SK-N-SH (cell line): Measurements from ENCODE around the gene RFXANK.

Experiments
- EP300 ChIP-seq, 2 experiments: IDR thresholded peaks; 2 replicates each; pipeline versions ENCODE4 v1.4.0 to v1.6.1; 2012; ENCODE audit warnings: borderline replicate concordance in 1 of 2, low read depth in 1 of 2, low read length in 1 of 2
- NFIC ChIP-seq: IDR thresholded peaks from 2 replicates; pipeline ENCODE4 v1.4.0; 2012; ENCODE audit warnings: borderline replicate concordance
- POLR2AphosphoS5 ChIP-seq: IDR thresholded peaks from 2 replicates; pipeline ENCODE4 v1.6.1; 2012; ENCODE audit warnings: low read depth, low read length
- SMC3 ChIP-seq: IDR thresholded peaks from 2 replicates; pipeline ENCODE4 v1.6.1; 2012; ENCODE audit warnings: low read depth, low read length, improper control_type of control experiment
- TAF1 ChIP-seq: IDR thresholded peaks from 2 replicates; pipeline ENCODE4 v1.6.1; 2012; ENCODE audit warnings: low read depth, mild to moderate bottlenecking, low read length, moderate library complexity, borderline replicate concordance
- TCF12 ChIP-seq: IDR thresholded peaks from 2 replicates; pipeline ENCODE4 v1.4.0; 2012
- TEAD4 ChIP-seq: IDR thresholded peaks from 2 replicates; pipeline ENCODE4 v1.4.0; 2012; ENCODE audit warnings: mild to moderate bottlenecking, borderline replicate concordance; ENCODE audit not compliant: insufficient read depth
- ZBTB33 ChIP-seq: IDR thresholded peaks from 2 replicates; pipeline ENCODE4 v1.4.0; 2012; ENCODE audit warnings: low read depth, borderline replicate concordance
- TF ChIP-seq, protein P1 (sequence below): fragments of 200-600 bp; sonication (generic); IDR thresholded peaks from 2 replicates; pipeline ENCODE4 v1.6.1; 2017; ENCODE audit warnings: antibody characterized with exemption, mild to moderate bottlenecking, moderate library complexity

DNA sequence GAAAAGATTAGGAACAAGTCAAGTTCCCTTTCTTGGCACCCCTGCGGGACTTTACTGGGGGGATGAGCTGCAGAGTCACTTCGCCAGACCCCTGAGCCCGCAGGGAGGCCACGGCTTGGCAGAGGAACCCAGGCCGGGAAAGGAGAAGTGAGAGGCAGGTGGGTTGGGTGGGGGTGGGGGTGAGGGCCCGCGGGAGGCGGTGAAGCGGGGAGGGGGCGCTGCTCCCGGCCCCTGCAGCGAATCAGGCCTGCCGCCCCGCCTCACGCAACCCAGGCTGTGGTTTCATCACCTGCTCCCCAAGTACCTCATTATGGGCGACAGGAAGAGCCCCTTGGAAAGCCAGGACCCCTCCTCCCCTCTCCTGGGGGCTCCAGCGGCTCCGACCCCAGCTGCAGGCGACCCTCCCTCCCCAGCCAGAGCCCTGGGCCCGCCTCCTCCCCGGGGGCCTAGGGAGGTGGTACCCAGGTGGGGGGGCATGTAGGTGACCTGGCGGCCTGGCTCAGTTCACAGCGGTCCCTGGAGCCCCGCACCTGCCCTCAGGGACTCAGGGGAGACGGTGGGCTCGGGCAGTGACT is 31.5 kb upstream of the RFXANK start:
- TF ChIP-seq, protein P1, sequence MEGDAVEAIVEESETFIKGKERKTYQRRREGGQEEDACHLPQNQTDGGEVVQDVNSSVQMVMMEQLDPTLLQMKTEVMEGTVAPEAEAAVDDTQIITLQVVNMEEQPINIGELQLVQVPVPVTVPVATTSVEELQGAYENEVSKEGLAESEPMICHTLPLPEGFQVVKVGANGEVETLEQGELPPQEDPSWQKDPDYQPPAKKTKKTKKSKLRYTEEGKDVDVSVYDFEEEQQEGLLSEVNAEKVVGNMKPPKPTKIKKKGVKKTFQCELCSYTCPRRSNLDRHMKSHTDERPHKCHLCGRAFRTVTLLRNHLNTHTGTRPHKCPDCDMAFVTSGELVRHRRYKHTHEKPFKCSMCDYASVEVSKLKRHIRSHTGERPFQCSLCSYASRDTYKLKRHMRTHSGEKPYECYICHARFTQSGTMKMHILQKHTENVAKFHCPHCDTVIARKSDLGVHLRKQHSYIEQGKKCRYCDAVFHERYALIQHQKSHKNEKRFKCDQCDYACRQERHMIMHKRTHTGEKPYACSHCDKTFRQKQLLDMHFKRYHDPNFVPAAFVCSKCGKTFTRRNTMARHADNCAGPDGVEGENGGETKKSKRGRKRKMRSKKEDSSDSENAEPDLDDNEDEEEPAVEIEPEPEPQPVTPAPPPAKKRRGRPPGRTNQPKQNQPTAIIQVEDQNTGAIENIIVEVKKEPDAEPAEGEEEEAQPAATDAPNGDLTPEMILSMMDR = no peak
- no peak for TF ChIP-seq ZBTB33
- TF ChIP-seq TAF1 = no peak
- TF ChIP-seq NFIC = no peak
- no peak for TF ChIP-seq SMC3
- no peak for TF ChIP-seq POLR2AphosphoS5
- no peak for TF ChIP-seq EP300 (IDR thresholded peaks at IDR 0.05; ENCODE audit: borderline replicate concordance in 1 of 2, low read depth in 1 of 2, low read length in 1 of 2)
- no peak for TF ChIP-seq TEAD4
- no peak for TF ChIP-seq TCF12
